Calu3 (cell line): ENCODE data around the gene EAPP. TPM values are rescaled to one million over a fixed set of nuclear protein-coding genes. Genes with fewer than 3 reads are reported as not detected.

ENCODE experiments used
- Bru-seq: library from RNA; stranded (reverse); fragments of 400-500 nt; gene quantifications from one replicate; lab custom pipeline; 2021; lab: Mats Ljungman, UMichigan
- BruChase-seq, 2 experiments: library from RNA; stranded (reverse); fragments of 400-500 nt; gene quantifications; one replicate each; lab custom pipeline; 2021; lab: Mats Ljungman, UMichigan
- BruUV-seq: library from RNA; stranded (reverse); fragments of 400-500 nt; replicated peaks from 2 replicates; lab custom pipeline; 2021; lab: Mats Ljungman, UMichigan
- CTCF ChIA-PET: fragments of 300-600 bp; sonication (Branson Sonifier 250); formaldehyde crosslinking; loops from one replicate; lab custom pipeline; 2022; ENCODE audit warnings: antibody characterized with exemption; lab: Charles Lee
- DNase-seq: peaks from one replicate; pipeline ENCODE4 v3.0.0; 2022
- H3K27ac Mint-ChIP-seq: one replicate; pipeline ENCODE4 v1.8.0; 2022; ENCODE audit warnings: mixed read lengths; ENCODE audit not compliant: unreplicated experiment
- H3K27me3 Mint-ChIP-seq: one replicate; pipeline ENCODE4 v1.8.0; 2022; ENCODE audit warnings: mixed read lengths; ENCODE audit not compliant: unreplicated experiment
- H3K36me3 Mint-ChIP-seq: one replicate; pipeline ENCODE4 v1.8.0; 2022; ENCODE audit warnings: mild to moderate bottlenecking, moderate library complexity, mixed read lengths; ENCODE audit not compliant: insufficient read depth, unreplicated experiment
- H3K4me1 Mint-ChIP-seq: one replicate; pipeline ENCODE4 v1.8.0; 2022; ENCODE audit warnings: mild to moderate bottlenecking, low read depth, mixed read lengths; ENCODE audit not compliant: unreplicated experiment
- H3K4me3 Mint-ChIP-seq: one replicate; pipeline ENCODE4 v1.8.0; 2022; ENCODE audit warnings: mild to moderate bottlenecking, low read depth, moderate library complexity, mixed read lengths; ENCODE audit not compliant: unreplicated experiment
- H3K9me3 Mint-ChIP-seq: one replicate; pipeline ENCODE4 v1.8.0; 2022; ENCODE audit warnings: low read depth, mixed read lengths; ENCODE audit not compliant: unreplicated experiment
- intact Hi-C: fragments of 100-400 bp; cut with micrococcal nuclease; formaldehyde crosslinking; loops from one replicate; pipeline ENCODE4 v1.10.0; 2022; ENCODE audit not compliant: unreplicated experiment
- long read RNA-seq: library from polyadenylated mRNA; stranded (forward); transcript quantifications from one replicate; pipeline ENCODE4 v2.0.0, GENCODE V29; 2022
- total RNA-seq: library from RNA; stranded (reverse); gene quantifications from 2 replicates; pipeline ENCODE4 v1.2.3, GENCODE V29; 2022
- TF ChIP-seq, protein P1 (sequence below): fragments of 200-600 bp; IDR thresholded peaks from one replicate; pipeline ENCODE4 v1.8.0; 2022; ENCODE audit warnings: antibody characterized with exemption; ENCODE audit not compliant: unreplicated experiment

EAPP gene, protein sequence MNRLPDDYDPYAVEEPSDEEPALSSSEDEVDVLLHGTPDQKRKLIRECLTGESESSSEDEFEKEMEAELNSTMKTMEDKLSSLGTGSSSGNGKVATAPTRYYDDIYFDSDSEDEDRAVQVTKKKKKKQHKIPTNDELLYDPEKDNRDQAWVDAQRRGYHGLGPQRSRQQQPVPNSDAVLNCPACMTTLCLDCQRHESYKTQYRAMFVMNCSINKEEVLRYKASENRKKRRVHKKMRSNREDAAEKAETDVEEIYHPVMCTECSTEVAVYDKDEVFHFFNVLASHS
- total RNA-seq (24.5 and 27.9 TPM in 2 replicates), Bru-seq, nascent RNA (percentile 67 among the genes with signal in this experiment), BruChase-seq, experiment 1, labeled RNA remaining after a 6-hour chase (percentile 58 among the genes with signal in this experiment), BruChase-seq, experiment 2, labeled RNA remaining after a 2-hour chase (percentile 65 among the genes with signal in this experiment)
- long read RNA-seq, transcript EAPP-201 (6 exons, 1,321 nt): major isoform, 67 of 74 reads
- long read RNA-seq, partial matches to known transcripts: 0 of 74 reads
- long read RNA-seq, other reads (novel, unspliced or antisense): 7 of 74 reads

DNA sequence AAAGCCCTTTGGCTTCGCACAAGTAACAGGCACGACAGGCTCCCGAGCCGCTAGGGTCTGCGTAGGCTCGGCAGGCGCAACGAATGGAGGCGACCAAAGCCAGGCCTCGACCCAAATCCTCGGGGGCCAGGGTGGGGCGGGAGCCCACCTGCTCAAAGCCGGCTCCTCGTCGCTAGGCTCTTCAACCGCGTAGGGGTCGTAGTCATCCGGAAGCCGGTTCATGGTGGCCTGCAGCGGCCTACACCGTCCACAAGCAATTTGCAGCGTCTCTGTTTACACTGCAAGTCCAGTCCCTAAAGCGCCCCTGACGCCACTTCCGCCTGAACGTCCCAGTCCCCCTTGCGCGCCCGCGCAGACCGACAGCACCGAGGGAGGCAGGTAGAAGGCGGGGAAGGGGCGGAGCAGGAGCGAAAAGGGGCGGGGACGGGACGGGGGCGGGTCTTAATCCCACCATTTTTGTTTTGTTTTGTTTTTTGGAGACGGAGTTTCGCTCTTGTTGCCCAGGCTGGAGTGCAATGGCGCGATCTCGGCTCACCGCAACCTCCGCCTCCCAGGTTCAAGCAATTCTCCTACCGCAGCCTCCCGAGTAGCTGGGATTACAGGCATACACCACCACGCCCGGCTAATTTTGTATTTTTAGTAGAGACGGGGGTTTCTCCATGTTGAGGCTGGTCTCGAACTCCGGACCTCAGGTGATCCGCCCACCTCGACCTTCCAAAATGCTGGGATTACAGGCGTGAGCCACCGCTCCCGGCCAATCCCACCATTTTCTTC, at the start of gene EAPP:
TSS of gene EAPP (minus strand) at position 295 of the 774 bp plus-strand sequence. CDS start at position 222, 73 bp downstream.
- peaks cover 34% of the 10 kb centered on the region for H3K36me3 Mint-ChIP-seq
- intact Hi-C loops: no loop called here
- no TSS peak for BruUV-seq
- TF ChIP-seq, protein P1, sequence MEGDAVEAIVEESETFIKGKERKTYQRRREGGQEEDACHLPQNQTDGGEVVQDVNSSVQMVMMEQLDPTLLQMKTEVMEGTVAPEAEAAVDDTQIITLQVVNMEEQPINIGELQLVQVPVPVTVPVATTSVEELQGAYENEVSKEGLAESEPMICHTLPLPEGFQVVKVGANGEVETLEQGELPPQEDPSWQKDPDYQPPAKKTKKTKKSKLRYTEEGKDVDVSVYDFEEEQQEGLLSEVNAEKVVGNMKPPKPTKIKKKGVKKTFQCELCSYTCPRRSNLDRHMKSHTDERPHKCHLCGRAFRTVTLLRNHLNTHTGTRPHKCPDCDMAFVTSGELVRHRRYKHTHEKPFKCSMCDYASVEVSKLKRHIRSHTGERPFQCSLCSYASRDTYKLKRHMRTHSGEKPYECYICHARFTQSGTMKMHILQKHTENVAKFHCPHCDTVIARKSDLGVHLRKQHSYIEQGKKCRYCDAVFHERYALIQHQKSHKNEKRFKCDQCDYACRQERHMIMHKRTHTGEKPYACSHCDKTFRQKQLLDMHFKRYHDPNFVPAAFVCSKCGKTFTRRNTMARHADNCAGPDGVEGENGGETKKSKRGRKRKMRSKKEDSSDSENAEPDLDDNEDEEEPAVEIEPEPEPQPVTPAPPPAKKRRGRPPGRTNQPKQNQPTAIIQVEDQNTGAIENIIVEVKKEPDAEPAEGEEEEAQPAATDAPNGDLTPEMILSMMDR: no peak
- no peaks in the 10 kb centered on the region for H3K27me3 Mint-ChIP-seq
- H3K27ac Mint-ChIP-seq: peak within 1 kb of the TSS; percentile 95
- peak within 1 kb of the TSS; percentile 98 for H3K4me3 Mint-ChIP-seq
- peak; percentile 95 for DNase-seq
- CTCF ChIA-PET: no interaction called here
- H3K9me3 Mint-ChIP-seq: no peaks in the 10 kb centered on the region
- H3K4me1 Mint-ChIP-seq: peaks cover 7% of the 10 kb centered on the region

DNA sequence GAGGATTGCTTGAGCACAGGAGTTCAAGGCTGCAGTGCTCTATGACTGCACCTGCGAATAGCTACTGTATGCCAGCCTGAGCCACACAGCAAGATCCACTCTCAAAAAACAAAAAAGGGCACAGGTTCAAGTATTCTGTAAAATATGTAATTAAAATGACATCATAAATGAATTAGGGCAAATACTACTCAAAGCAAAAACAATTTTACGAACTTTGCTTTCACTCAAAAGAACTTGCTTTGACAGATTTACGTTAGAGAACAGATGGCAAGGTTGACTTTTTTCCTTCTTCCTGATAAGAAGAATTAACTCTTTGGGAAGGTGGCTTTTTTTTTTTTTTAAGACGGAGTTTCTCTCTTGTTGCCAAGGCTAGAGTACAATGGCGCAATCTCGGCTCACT, 44.0 kb upstream of the EAPP start:
- peaks cover 11% of the 10 kb centered on the region for H3K36me3 Mint-ChIP-seq
- H3K4me3 Mint-ChIP-seq: no peak overlapping the region
- CTCF ChIA-PET: no interaction called here
- BruUV-seq: no TSS peak
- H3K9me3 Mint-ChIP-seq: no peaks in the 10 kb centered on the region
- intact Hi-C loops: no loop called here
- H3K4me1 Mint-ChIP-seq: no peaks in the 10 kb centered on the region
- DNase-seq: no peak
- no peaks in the 10 kb centered on the region for H3K27me3 Mint-ChIP-seq
- no peak overlapping the region for H3K27ac Mint-ChIP-seq
- TF ChIP-seq, protein P1: no peak

DNA sequence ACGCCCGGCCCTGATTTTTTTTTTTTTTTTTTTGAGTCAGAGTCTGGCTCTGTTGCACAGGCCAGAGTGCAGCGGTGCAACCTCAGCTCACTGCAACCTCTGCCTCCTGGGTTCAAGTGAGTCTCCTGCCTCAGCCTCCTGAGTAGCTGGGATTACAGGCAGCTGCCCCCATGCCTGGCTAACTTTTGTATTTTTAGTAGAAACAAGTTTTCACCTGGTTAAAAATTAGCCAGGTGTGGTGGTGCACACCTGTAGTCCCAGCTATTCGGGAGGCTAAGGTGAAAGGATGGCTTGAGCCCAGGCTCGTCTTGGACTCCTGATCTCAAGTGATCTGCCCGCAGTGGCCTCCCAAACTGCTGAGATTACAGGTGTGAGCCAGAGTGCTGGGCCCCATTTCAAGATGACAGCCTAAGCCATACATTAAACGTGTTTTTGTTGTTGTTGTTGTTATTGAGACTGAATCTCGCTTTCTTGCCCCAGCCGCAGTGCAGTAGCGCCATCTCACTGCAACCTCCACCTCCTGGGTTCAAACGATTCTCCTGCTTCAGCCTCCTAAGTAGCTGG, 42.7 kb upstream of the EAPP start:
- H3K9me3 Mint-ChIP-seq: no peaks in the 10 kb centered on the region

GRCh38 chr14:34580381-34580780, 40.9 kb upstream of the EAPP start:
- H3K36me3 Mint-ChIP-seq: peaks cover 5% of the 10 kb centered on the region
- no TSS peak for BruUV-seq

More for the DNA sequence above, 42.7 kb upstream of the EAPP start:
- no peaks in the 10 kb centered on the region for H3K4me1 Mint-ChIP-seq
- DNase-seq: no peak
- BruUV-seq: no TSS peak
- peaks cover 8% of the 10 kb centered on the region for H3K36me3 Mint-ChIP-seq
- intact Hi-C loops: no loop called here
- no peaks in the 10 kb centered on the region for H3K27me3 Mint-ChIP-seq
- TF ChIP-seq, protein P1: no peak
- H3K4me3 Mint-ChIP-seq: no peak overlapping the region
- CTCF ChIA-PET: no interaction called here
- no peak overlapping the region for H3K27ac Mint-ChIP-seq

More at GRCh38 chr14:34580381-34580780, 40.9 kb upstream of the EAPP start:
- Mint-ChIP-seq H3K4me3 (no peak overlapping the region), H3K4me1 (no peaks in the 10 kb centered on the region), H3K9me3 (no peaks in the 10 kb centered on the region), H3K27me3 (no peaks in the 10 kb centered on the region), H3K27ac (no peak overlapping the region)
- TF ChIP-seq, protein P1: no peak
- intact Hi-C loops: no loop called here
- no peak for DNase-seq
- CTCF ChIA-PET: no interaction called here
